ENCODE measurements around the gene MBOAT2. TPM values are rescaled to one million over a fixed set of nuclear protein-coding genes. Genes with fewer than 3 reads are reported as not detected.

MBOAT2 gene
- total RNA-seq, 4 donors from 2014 or later, result 4.7 to 12.8 (median 9.7) TPM

GRCh38 chr2:8867363-8867762 is 136.1 kb downstream of the MBOAT2 start:
- no peak for TF ChIP-seq CTCF (IDR thresholded peaks at IDR 0.05; ENCODE audit: low read depth)

GRCh38 chr2:8863331-8863953 is 140.0 kb downstream of the MBOAT2 start:
- TF ChIP-seq CTCF (IDR thresholded peaks at IDR 0.05; ENCODE audit: low read depth), result no peak

- no peak for TF ChIP-seq CTCF (IDR thresholded peaks at IDR 0.05; ENCODE audit: low read depth)
Measured at GRCh38 chr2:8862230-8862629, 141.3 kb downstream of the MBOAT2 start.

- TF ChIP-seq CTCF (IDR thresholded peaks at IDR 0.05; ENCODE audit: low read depth), result no peak
Measured at GRCh38 chr2:8861797-8862196, 141.7 kb downstream of the MBOAT2 start.

GRCh38 chr2:8860239-8860638 is 143.2 kb downstream of the MBOAT2 start:
- TF ChIP-seq CTCF (IDR thresholded peaks at IDR 0.05; ENCODE audit: low read depth), result no peak

- TF ChIP-seq CTCF (IDR thresholded peaks at IDR 0.05; ENCODE audit: low read depth), result no peak
Measured at GRCh38 chr2:8858910-8859309, 144.6 kb downstream of the MBOAT2 start.

GRCh38 chr2:8858264-8858663 is 145.2 kb downstream of the MBOAT2 start:
- no peak for TF ChIP-seq CTCF (IDR thresholded peaks at IDR 0.05; ENCODE audit: low read depth)

Data from subcutaneous adipose tissue (tissue), 4 donors.